Measurements from ENCODE around the gene LAMC1.

The LAMC1 gene

GRCh38 chr1:183081402-183082120, 58.3 kb downstream of the LAMC1 start (continued):
- TF ChIP-seq ZNF792 (tag by site-specific recombination; IDR thresholded peaks at IDR 0.05) (no peak), ZSCAN16 (tag by site-specific recombination; IDR thresholded peaks at IDR 0.05) (no peak), ZNF335 (tag by site-specific recombination; conservative IDR thresholded peaks at IDR 0.05) (no peak), ZNF121 (tag by site-specific recombination; IDR thresholded peaks at IDR 0.05) (0 out of 2 replicates have a peak, but pooled peaks have one; percentile 37), ZBTB1 (tag by site-specific recombination; IDR thresholded peaks at IDR 0.05) (peak; percentile 59; the same call in 1 of the 2 replicates), ZNF341 (tag by site-specific recombination; IDR thresholded peaks at IDR 0.05; ENCODE audit: low read depth) (peak; percentile 33; the same call in 1 of the 2 replicates), ZNF521 (tag by site-specific recombination; IDR thresholded peaks at IDR 0.05) (no peak), GFI1B (tag by site-specific recombination; IDR thresholded peaks at IDR 0.05) (0 out of 2 replicates have a peak, but pooled peaks have one; percentile 57), AEBP2 (tag by site-specific recombination; IDR thresholded peaks at IDR 0.05; ENCODE audit: borderline replicate concordance) (peak; percentile 74; the same call in 1 of the 2 replicates), ZNF174 (tag by site-specific recombination; IDR thresholded peaks at IDR 0.05) (no peak), RBAK (tag by site-specific recombination; IDR thresholded peaks at IDR 0.05) (0 out of 2 replicates have a peak, but pooled peaks have one; percentile 57), GLIS2 (tag by site-specific recombination; IDR thresholded peaks at IDR 0.05) (no peak), ZNF777 (tag by site-specific recombination; IDR thresholded peaks at IDR 0.05; ENCODE audit: borderline replicate concordance) (no peak), ZNF785 (tag by site-specific recombination; IDR thresholded peaks at IDR 0.05) (no peak), ZNF248 (tag by site-specific recombination; IDR thresholded peaks at IDR 0.05) (no peak), CTCF (tag by site-specific recombination; IDR thresholded peaks at IDR 0.05) (no peak), ZNF211 (tag by site-specific recombination; IDR thresholded peaks at IDR 0.05; ENCODE audit: low read depth) (no peak), ZNF280D (tag by site-specific recombination; IDR thresholded peaks at IDR 0.05) (no peak), ZNF510 (tag by site-specific recombination; IDR thresholded peaks at IDR 0.05; ENCODE audit: insufficient replicate concordance) (peak; percentile 88), ZNF423 (tag by site-specific recombination; IDR thresholded peaks at IDR 0.05) (no peak), ZNF266 (tag by site-specific recombination; IDR thresholded peaks at IDR 0.05; ENCODE audit: low read depth) (peak; percentile 46; the same call in 1 of the 2 replicates), ZBTB49 (tag by site-specific recombination; IDR thresholded peaks at IDR 0.05; ENCODE audit: low read depth) (no peak), SALL2 (tag by site-specific recombination; IDR thresholded peaks at IDR 0.05; ENCODE audit: borderline replicate concordance) (no peak), TRIM28 (IDR thresholded peaks at IDR 0.05; ENCODE audit: borderline replicate concordance, low read length) (no peak), ZNF366 (tag by site-specific recombination; conservative IDR thresholded peaks at IDR 0.05) (no peak; the same call in 1 of the 2 replicates), ZBTB20 (tag by site-specific recombination; IDR thresholded peaks at IDR 0.05) (no peak), ZNF433 (tag by site-specific recombination; IDR thresholded peaks at IDR 0.05; ENCODE audit: low read depth) (peak; percentile 68; the same call in 1 of the 2 replicates), ZFP69B (tag by site-specific recombination; IDR thresholded peaks at IDR 0.05) (no peak), ZNF169 (tag by site-specific recombination; IDR thresholded peaks at IDR 0.05) (no peak), ZNF677 (tag by site-specific recombination; IDR thresholded peaks at IDR 0.05) (no peak), ZNF549 (tag by site-specific recombination; IDR thresholded peaks at IDR 0.05) (no peak), ZNF664 (tag by site-specific recombination; IDR thresholded peaks at IDR 0.05) (peak; percentile 79)

Measured in HEK293 (cell line).